GM19397 (cell line): ENCODE data around the gene KSR2.
"Not testable (repeated sequence)": the region's sequence is repeated elsewhere in the genome, so short reads cannot be mapped to it uniquely, and the experiment has no call there.

Source experiments
- ATAC-seq: cut with Tn5 transposase; IDR thresholded peaks from one replicate; pipeline ENCODE4 v1.9.1; 2021; ENCODE audit warnings: mild to moderate bottlenecking, moderate library complexity; ENCODE audit not compliant: unreplicated experiment

KSR2 gene

GRCh38 chr12:117649796-117650195 is 319.0 kb downstream of the KSR2 start:
- no peak for ATAC-seq

- ATAC-seq = no peak
Observed at GRCh38 chr12:117646520-117646919, 322.3 kb downstream of the KSR2 start.

- ATAC-seq = no peak
Observed at GRCh38 chr12:117645473-117645872, 323.3 kb downstream of the KSR2 start.

DNA sequence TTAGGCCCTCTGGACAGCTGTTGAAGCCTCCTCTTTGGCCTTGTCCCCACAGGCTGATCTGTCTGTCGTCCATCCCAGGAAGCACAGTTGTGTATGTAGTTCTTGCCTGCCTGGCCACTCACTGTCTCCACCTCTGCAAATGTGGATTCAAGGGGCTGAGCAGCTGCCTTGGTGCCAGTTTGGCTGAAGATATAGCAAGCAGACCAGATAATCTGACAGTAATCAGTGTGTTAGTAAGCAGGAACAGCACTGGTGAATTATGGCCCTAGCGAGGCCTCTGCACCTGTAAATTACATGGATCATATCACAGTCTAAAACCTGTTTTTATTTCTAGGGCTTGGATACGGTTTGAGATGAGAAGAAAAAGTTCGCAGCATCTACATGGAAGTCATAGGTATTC is 324.8 kb downstream of the KSR2 start:
- ATAC-seq = no peak

- no peak for ATAC-seq
Observed at GRCh38 chr12:117641885-117642284, 326.9 kb downstream of the KSR2 start.

DNA sequence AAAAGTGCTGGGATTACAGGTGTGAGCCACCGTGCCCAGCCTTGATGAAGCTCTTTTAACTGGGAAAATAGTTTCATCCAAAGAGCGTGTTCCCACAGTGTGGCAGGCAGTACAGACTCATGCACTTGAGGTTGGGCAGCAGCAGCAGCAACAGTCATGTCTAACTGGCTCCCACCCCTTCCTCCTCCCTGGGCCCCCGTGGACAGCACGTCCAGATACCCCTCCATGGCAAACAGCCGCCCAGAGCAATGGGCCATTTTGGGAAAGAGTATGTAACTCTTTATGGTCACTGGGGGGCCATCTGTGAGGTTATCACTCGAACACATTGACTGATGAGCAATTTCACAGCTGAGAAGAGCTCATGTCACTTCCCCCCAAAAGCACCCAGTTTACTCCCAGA is 328.3 kb downstream of the KSR2 start:
- no peak for ATAC-seq

DNA sequence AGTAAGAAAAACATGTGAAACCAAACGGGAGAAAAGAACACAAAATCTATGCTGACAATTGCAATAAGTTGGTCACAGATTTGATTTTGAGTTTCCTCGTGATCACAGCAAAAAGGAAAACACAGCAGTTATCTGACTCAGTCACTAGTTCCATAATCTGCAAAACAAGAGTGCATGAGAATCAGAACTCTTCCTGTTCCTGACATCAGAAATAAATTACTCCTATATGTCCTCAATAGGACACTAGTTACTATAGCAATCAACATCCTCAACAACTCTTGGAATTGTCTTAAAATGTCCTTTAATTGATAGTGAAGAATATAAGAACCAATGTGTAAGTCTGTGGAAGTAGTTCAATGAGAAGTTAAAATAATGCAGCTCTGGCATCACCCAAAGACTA is 339.3 kb downstream of the KSR2 start:
- no peak for ATAC-seq

DNA sequence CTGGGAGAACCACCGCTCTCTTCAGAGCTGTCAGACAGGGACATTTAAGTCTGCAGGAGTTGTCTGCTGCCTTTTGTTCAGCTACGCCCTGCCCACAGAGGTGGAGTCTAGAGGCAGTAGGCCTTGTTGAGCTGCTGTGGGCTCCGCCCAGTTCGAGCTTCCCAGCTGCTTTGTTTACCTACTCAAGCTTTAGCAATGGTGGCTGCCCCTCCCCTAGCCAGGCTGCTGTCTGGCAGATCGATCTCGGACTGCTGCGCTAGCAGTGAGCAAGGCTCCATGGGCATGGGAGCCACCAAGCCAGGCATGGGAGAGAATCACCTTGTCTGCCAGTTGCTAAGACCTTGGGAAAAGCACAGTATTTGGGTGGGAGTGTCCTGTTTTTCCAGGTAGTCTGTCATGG is 340.1 kb downstream of the KSR2 start:
- ATAC-seq = not testable (repeated sequence)

DNA sequence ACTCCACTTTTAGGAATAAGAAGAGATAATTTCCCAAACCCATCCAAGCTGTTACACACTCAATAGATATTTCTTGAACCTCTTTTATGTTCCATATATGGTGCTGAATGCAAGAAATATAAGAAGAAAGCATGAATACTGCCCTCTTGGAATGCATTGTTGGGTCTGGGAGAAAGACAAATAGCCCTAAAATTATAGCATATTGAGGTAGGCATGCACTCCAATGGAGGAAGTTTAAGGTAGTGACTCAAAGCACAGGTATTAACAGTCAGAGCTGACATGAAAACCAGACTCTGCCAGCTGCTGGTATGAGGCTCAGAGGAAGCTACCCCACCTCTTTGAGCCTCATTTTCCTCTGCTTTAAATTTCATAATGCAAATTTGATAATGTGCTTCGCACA is 346.0 kb downstream of the KSR2 start:
- ATAC-seq = no peak

DNA sequence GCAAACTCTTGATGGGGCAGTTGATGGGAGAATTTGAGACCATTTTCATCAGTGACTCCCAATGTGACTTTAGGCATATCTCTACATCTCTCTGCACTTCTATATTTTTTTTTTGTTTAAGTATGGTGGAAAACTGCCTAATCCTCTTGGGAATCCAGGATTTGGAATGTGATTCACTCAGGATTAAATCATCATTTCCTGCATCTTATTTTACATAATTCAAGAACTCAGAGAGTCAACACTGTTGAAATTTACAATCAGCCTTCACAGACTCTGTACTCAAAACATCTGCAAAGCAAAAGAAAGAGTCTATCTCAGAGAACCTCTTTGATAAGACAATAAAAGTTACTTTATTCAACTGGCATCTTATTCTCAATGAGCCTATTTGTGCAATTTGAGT is 346.7 kb downstream of the KSR2 start:
- no peak for ATAC-seq

- ATAC-seq = no peak
Observed at GRCh38 chr12:117607778-117608177, 361.0 kb downstream of the KSR2 start.

DNA sequence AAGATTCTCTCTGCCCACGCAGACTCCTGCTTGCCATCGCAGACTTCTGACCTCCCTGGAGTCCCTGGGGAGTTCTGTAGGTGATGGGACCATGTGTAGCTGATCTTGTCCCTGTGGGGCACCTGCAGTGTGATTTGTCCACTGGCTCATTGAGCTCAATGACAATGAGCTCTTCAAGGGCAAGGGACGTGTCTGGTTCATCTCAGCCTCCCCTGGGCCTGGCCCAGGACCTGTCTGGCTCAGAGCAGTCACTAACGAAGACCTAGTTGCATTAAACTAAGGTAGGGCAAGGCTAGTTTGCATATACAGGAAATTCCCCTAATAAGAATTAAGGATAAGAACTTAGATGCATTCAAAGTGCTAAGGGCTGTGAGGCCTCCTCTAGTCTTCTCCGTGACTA is 361.8 kb downstream of the KSR2 start:
- ATAC-seq = no peak

- ATAC-seq = no peak
Observed at GRCh38 chr12:117606024-117606423, 362.8 kb downstream of the KSR2 start.

DNA sequence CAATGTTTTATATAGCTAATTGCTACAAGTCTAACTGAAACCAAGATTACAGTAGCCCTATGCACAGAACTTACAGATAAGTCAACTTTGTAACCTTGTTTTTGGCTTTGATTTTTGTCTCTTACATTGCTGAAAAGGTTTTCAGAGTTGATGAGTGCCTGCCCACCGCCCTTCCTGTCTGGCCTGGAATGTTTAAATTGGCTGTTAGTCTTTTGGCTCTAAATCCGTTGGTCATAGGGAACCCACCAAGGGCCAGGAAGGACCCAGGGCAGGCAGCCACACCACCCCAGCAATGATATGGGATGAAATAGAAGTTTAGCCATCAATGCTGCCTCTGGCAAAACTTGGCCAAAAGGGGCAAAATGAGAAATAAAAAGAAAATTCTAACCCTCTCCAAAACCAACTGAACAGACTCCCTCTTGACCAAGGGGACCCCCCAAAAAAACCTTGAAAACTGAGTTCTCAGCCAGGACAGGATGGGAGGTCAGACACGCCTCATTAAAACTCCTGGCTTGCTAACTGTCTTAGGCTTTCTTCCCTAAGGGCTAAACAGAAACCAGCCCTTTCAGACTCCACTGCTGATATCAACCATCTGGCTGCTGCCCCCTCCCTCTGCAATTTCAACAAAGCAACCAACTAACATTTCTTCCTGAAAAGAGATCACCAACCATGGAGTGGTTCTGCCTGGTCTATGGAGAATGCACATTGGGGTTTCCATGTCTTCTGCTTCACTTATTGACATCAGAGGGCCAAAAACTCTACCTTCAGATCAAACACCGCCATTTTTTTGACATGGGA is 365.3 kb downstream of the KSR2 start:
- ATAC-seq = no peak

DNA sequence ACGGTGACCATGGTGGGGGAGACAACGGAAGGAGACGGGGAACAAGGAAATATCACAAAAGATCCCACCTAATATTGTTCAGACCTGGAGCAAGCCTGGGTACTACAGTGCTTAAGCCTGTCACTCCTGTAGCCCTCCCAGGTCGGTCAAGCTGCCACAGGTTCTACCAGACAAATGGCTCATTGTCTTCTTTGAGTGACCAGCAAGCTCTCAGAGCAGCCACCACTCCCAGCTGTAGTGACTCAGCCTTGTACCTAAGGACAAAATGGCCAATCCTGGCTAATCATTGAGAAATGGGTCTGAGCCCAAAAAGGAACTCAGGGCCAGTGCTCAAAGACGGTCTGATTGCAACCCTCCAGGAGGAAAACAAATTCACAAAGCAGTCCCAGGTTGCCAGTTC is 368.9 kb downstream of the KSR2 start:
- no peak for ATAC-seq

- ATAC-seq = no peak
Observed at GRCh38 chr12:117596968-117597367, 371.8 kb downstream of the KSR2 start.

DNA sequence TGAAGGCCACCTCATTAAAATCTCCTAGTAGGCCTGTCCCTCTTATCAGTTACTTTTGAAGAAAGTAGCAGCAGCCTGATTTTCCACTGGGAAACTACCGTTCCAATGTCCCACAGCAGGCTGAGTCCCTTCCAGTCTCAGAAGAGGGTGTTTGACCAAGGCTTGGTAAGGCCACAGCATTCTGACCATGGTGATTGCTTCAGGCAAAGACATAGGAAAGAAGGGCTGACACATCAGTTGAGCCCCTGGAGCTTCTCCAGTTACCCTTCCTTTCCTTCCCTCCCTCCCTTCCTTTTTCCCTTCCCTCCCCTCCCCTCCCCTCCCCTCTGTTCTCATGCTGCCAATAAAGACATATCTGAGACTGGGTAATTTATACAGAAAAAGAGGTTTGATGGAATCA is 373.0 kb downstream of the KSR2 start:
- ATAC-seq = no peak

- ATAC-seq = no peak
Observed at GRCh38 chr12:117594481-117594880, 374.3 kb downstream of the KSR2 start.

DNA sequence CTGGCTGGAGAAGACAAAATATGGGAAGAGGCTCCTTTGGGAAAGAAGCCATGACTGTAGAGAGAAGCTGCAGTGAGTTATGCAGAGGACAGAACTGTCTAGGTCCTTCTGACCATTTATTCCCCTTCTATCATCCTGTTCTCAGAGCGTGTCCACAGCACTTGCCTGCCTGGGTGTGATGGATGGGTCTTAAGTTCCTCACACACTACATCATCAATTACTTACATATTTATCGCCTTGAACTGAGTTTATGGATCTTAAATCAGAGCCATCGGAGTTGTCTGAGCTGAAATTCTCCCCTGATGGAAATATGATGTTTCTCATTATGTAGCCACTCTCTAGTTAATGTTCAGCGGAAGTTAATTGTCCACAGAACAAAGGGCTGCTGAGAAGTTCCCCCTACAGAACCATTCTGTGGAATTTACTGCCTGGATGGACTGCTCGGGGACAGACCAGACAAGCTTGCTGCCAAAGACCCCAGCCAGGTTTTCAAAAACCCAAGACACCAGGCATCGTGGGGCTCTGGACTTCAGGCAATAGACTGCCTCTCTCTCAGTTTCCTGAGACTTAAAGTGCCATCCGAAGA is 374.9 kb downstream of the KSR2 start:
- ATAC-seq = no peak

DNA sequence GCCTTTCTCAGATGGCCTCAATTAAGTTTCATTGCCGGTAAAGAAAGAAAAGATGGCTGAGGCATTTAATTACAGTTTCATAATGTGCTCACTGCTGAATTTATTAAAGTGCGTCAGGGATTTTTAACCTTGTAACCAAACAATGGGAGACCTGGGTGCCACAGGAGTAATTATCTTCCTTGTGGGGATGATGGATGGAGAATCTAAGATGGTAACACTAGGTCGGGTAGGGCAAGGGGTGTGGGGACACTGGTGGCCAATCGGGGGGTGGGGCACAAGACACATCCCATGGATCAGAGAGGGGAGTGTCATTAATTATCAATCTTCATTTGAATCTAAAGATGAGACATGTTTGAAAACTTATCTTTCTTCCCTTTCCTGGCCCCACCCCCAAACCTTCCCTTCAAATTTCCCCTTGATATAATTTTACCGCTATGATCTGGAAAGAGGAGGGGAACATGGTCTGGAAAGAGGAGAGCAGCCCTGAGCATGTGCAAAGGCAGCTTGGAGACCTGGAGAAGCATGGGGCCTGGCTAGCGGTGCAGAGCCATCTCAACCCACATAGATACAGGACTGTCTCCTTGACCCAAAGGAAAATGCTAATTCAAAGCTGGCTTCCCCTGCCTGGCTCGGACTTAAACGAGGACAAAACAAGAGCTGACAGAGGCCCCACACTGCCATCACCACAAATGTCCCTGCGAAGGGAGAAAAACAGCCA is 376.0 kb downstream of the KSR2 start:
- ATAC-seq = no peak

DNA sequence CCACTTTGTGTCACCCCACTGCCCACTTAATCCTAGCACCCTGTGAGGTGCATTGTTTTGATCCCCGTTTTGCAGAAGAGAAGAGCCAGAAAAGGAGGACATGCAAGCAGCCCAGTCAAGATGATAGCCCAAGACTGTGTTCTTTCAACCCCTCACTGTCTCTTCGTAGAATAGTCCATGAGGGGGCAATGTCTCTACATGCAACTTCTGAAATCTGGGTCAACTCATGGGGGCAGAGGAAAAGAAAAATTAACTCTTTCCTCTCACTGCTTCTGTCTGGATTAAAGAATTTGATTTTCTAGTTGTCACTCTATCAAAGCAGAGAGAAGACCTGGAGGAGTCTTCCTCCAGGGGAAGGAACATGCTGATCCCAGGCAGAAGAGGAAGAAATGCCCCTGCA is 377.8 kb downstream of the KSR2 start:
- ATAC-seq = no peak

- ATAC-seq = no peak
Observed at GRCh38 chr12:117590386-117590785, 378.4 kb downstream of the KSR2 start.
